Upper lobe of left lung (tissue), 6 donors: ENCODE data around the gene CNGA3. TPM values are rescaled to one million over a fixed set of nuclear protein-coding genes. Genes with fewer than 3 reads are reported as not detected.
"Not testable (repeated sequence)": the region's sequence is repeated elsewhere in the genome, so short reads cannot be mapped to it uniquely, and the experiment has no call there.

Experiments used
- ATAC-seq, 2 donors: fragments of 200-7000 bp; cut with Tn5 transposase; one replicate each; pipeline ENCODE4 v1.9.1; 2022; ENCODE audit warnings: mild to moderate bottlenecking in 2 of 2, moderate library complexity in 2 of 2; ENCODE audit not compliant: low FRiP score in 2 of 2
- DNase-seq, 2 donors: peaks; one replicate each; pipeline ENCODE4 v3.0.0-alpha.2; 2019 to 2020
- H3K27ac ChIP-seq, 4 donors: fragments of 200-600 bp; sonication (generic); one replicate each; pipeline ENCODE4 v1.5.1; 2016 to 2019
- H3K27me3 ChIP-seq, 4 donors: fragments of 200-600 bp; sonication (generic); one replicate each; pipeline ENCODE4 v1.5.1; 2017 to 2019
- H3K36me3 ChIP-seq, 4 donors: fragments of 200-600 bp; sonication (generic); one replicate each; pipeline ENCODE4 v1.5.1; 2016 to 2019
- H3K4me1 ChIP-seq, 4 donors: fragments of 200-600 bp; sonication (generic); one replicate each; pipeline ENCODE4 v1.5.1; 2018 to 2019
- H3K4me3 ChIP-seq, 4 donors: fragments of 200-600 bp; sonication (generic); one replicate each; pipeline ENCODE4 v1.5.1; 2017 to 2019; ENCODE audit warnings: mild to moderate bottlenecking in 2 of 4, moderate library complexity in 1 of 4
- H3K9me3 ChIP-seq, 4 donors: fragments of 200-600 bp; sonication (generic); one replicate each; pipeline ENCODE4 v1.5.1; 2018 to 2019
- EP300 ChIP-seq, 4 donors: sonication (generic); formaldehyde crosslinking; IDR thresholded peaks; one replicate each; pipeline ENCODE4 v1.5.1; 2017; ENCODE audit warnings: antibody characterized with exemption in 4 of 4, control low read depth in 2 of 4
- POLR2A ChIP-seq, 4 donors: fragments of 450-650 bp; IDR thresholded peaks; one replicate each; pipeline ENCODE4 v1.5.1; 2016 to 2017; ENCODE audit warnings: antibody characterized with exemption in 4 of 4, mild to moderate bottlenecking in 2 of 4
- POLR2AphosphoS5 ChIP-seq, 2 donors: sonication (generic); formaldehyde crosslinking; IDR thresholded peaks; one replicate each; pipeline ENCODE4 v1.5.1; 2017; ENCODE audit warnings: antibody characterized with exemption in 2 of 2
- WGBS, 2 donors: methylation state at CpG; one replicate each; pipeline ENCODE4 v1.1.5; 2017 to 2018; 5-methylcytosine and 5-hydroxymethylcytosine counted together
- total RNA-seq, 6 donors: library from RNA; depleted of rRNA in 4 of 6; stranded (reverse); fragments of >200 nt in 4 of 6; gene quantifications; one replicate each; pipeline versions ENCODE4 v1.1.0 to v1.2.1, GENCODE V29; 2016 to 2021
- TF ChIP-seq, protein P1 (sequence below), 6 experiments: fragments of 450-650 bp in 4 of 6; fragments of 200-600 bp in 2 of 6; sonication (generic) in 2 of 6; IDR thresholded peaks; one replicate each; pipeline ENCODE4 v1.5.1; 2016 to 2019; ENCODE audit warnings: antibody characterized with exemption in 6 of 6
- donor health status: DM: no; HTN: no; CAD: no; lungs with moderate emphysema.
- donor health status: DM: no; HTN: yes; CAD: no; lungs with severe emphysema.

Gene CNGA3
- total RNA-seq, 6 donors from 2014 or later, result 0.22 to 1.0 (median 0.75) TPM; not detected in 2

DNA sequence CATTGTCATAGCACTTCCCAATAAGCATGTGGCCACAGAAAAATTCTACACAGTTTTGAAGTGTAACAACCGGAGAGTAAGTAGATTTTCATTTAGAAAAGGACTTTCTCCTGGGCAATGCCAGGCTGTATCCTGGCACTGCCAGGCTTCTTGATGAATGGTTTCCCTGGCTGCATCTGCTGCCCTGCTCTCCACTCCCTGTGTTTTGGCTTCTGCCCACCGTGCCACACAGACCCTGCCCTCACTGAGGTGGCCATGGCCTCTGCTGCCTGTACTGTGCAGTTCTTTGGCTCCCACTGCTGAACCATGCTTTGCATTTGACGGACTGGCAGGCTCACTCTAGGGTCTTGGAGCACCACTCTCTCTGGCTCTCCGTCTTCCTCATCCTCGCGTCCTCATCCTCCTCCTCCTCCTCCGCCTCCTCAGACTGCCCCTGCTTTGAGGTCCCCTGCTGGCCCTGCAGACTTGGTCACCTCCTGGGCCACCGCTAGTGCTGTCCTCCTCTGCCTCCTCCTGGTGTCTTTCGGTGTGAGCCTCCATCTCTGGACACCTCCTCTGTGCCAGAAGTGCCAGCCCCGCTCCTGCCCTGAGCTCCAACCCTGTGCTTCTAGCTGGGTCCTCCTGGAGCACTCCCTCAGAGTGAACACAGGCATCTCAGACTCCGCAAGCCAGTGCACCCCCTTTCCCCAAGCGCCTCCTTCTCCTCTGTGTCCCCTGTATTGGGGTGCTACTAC lies 45.9 kb upstream of the CNGA3 start:
- no peak for TF ChIP-seq POLR2A (IDR thresholded peaks at IDR 0.05)
- TF ChIP-seq EP300 (IDR thresholded peaks at IDR 0.05), result no peak
- TF ChIP-seq POLR2AphosphoS5 (IDR thresholded peaks at IDR 0.05), result no peak
- TF ChIP-seq, protein P1, sequence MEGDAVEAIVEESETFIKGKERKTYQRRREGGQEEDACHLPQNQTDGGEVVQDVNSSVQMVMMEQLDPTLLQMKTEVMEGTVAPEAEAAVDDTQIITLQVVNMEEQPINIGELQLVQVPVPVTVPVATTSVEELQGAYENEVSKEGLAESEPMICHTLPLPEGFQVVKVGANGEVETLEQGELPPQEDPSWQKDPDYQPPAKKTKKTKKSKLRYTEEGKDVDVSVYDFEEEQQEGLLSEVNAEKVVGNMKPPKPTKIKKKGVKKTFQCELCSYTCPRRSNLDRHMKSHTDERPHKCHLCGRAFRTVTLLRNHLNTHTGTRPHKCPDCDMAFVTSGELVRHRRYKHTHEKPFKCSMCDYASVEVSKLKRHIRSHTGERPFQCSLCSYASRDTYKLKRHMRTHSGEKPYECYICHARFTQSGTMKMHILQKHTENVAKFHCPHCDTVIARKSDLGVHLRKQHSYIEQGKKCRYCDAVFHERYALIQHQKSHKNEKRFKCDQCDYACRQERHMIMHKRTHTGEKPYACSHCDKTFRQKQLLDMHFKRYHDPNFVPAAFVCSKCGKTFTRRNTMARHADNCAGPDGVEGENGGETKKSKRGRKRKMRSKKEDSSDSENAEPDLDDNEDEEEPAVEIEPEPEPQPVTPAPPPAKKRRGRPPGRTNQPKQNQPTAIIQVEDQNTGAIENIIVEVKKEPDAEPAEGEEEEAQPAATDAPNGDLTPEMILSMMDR (IDR thresholded peaks at IDR 0.05), result no peak
- Histone ChIP-seq H3K36me3 (no peaks in the 10 kb centered on the region), H3K4me3 (no peak overlapping the region), H3K27me3 (no peaks in the 10 kb centered on the region), H3K9me3 (no peaks in the 10 kb centered on the region), H3K4me1 (no peaks in the 10 kb centered on the region), H3K27ac (no peak overlapping the region)
- DNase-seq (no peak), ATAC-seq (no peak)
- WGBS, 2 donors, result 83% methylated on average over 12 of the region's 12 CpGs

DNA sequence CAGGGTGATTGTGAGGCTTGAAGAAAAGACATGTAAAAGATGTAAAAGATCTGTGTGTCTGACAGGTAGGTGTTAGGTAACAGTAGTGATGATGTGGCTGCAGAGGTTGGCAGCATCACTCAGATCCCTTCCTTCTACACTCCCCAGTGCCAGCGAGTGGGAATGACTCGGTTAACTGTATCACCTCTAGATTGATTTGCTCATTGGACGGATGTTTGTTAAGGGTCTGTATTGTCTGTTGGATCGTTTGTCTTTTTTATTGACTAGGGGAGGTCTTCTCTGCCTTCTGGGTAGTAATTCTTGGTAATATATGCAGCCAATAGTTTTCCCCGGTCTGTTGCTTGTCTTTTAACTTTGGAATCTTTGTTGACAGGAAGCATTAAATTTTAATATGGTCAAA lies 44.8 kb upstream of the CNGA3 start:
- 76 to 78% methylated on average over 5 of the region's 5 CpGs for WGBS, 2 donors
- Histone ChIP-seq H3K36me3 (no peaks in the 10 kb centered on the region), H3K4me1 (no peaks in the 10 kb centered on the region), H3K4me3 (no peak overlapping the region), H3K27me3 (no peaks in the 10 kb centered on the region), H3K27ac (no peak overlapping the region), H3K9me3 (no peaks in the 10 kb centered on the region)
- TF ChIP-seq POLR2AphosphoS5 (IDR thresholded peaks at IDR 0.05) (no peak), EP300 (IDR thresholded peaks at IDR 0.05) (no peak)
- TF ChIP-seq, protein P1 (IDR thresholded peaks at IDR 0.05), result no peak
- ATAC-seq, result no peak
- DNase-seq, result no peak

DNA sequence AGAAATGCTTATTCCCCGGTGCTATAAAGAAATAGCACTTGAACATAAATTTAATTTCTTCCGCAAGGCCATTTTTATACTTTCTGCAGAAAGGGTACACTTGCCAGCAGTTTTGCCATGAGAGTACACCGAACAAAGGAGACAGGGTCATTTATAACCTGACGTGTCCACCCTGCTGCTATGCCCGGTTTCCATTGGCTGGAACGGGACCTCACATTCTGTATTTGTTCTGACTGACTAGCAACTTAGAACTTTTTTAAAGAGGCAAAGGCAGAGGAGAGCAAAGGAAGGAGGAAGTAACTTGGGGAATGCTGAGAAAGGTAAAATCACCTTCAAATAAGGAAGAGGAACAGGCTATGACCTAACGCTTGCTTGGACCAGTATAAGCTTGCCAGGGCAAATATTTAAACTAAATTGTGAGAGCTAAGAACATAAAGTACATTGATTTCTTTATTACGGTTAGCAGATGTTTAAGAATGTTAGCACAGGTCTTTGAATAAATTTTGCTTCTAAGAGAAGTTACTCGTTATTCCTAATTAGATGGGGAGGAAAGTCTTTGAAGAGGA lies 39.0 kb upstream of the CNGA3 start:
- not testable (repeated sequence) for H3K9me3 ChIP-seq, H3K36me3 ChIP-seq, H3K27me3 ChIP-seq, DNase-seq, H3K4me3 ChIP-seq, ATAC-seq, H3K27ac ChIP-seq
- 67 to 72% methylated on average over 9 of the region's 9 CpGs for WGBS, 2 donors
- peaks cover 0 to 14% (median 0%) of the 10 kb centered on the region in 4 donors for H3K4me1 ChIP-seq

DNA sequence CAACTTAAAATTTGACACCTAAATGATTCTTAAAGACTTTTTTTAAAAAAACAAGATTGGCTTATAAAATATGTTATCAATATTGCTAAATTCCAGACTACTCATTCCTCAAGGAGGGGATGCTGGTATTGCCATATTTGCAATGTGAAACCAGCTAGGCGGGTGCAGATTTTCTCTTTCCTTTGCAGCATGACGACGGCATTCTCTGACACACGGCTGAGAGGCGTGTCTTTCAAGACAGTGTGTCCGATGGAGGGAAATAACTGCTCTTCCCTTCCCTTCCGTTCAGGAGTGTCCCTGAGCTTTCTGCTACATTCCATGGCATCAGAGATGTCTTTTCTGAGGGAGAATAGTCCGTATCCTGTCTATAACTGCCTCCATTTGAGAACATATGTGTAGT lies 38.2 kb upstream of the CNGA3 start:
- Histone ChIP-seq H3K4me1 (peaks cover 0 to 14% (median 0%) of the 10 kb centered on the region in 4 donors), H3K27me3 (no peaks in the 10 kb centered on the region), H3K27ac (peak overlapping the region in 1 of 4 donors; percentile 6), H3K4me3 (no peak overlapping the region), H3K9me3 (no peaks in the 10 kb centered on the region), H3K36me3 (no peaks in the 10 kb centered on the region)
- no peak for DNase-seq
- WGBS, 2 donors, result 42 to 44% methylated on average over 8 of the region's 8 CpGs
- no peak for TF ChIP-seq POLR2AphosphoS5 (IDR thresholded peaks at IDR 0.05)
- TF ChIP-seq, protein P1 (IDR thresholded peaks at IDR 0.05), result no peak
- no peak for TF ChIP-seq EP300 (IDR thresholded peaks at IDR 0.05)
- no peak for TF ChIP-seq POLR2A (IDR thresholded peaks at IDR 0.05)
- no peak for ATAC-seq

DNA sequence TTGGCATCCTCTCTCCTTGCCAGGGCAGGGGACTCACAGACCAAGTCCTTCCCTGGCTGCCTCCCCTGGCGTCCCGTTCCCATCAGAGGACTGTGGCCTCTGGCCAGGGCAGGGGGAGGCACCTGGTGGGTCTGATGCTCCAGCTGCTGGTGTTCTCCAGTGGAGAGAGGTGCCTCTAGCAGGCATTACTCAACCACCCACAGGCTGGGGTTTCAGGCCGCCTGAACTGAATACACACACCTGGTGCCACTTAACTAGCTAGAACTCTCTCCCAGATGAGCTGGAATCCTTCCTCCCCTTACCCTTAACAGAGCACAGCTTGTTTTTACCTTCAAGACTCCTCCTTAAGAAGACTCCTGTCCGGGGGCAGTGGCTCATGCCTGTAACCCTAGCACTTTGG lies 37.7 kb upstream of the CNGA3 start:
- DNase-seq (peak in 1 of 2 donors; percentile 52), ATAC-seq (peak in 1 of 2 donors; percentile 13)
- Histone ChIP-seq H3K4me3 (no peak overlapping the region), H3K9me3 (no peaks in the 10 kb centered on the region), H3K27me3 (no peaks in the 10 kb centered on the region), H3K27ac (peak overlapping the region in 1 of 4 donors; percentile 6), H3K36me3 (no peaks in the 10 kb centered on the region), H3K4me1 (peaks cover 0 to 14% (median 0%) of the 10 kb centered on the region in 4 donors)
- 76 to 82% methylated on average over 3 to 4 of the region's 4 CpGs for WGBS, 2 donors
- TF ChIP-seq POLR2A (IDR thresholded peaks at IDR 0.05), result no peak
- no peak for TF ChIP-seq EP300 (IDR thresholded peaks at IDR 0.05)
- TF ChIP-seq, protein P1 (IDR thresholded peaks at IDR 0.05), result no peak
- no peak for TF ChIP-seq POLR2AphosphoS5 (IDR thresholded peaks at IDR 0.05)
